Ovary (tissue), 3 donors: Measurements from ENCODE around the gene DUSP6.

Experiments used
- POLR2A ChIP-seq: fragments of 450-650 bp; IDR thresholded peaks from one replicate; pipeline ENCODE4 v1.6.1; 2017; ENCODE audit warnings: antibody characterized with exemption, mild to moderate bottlenecking, moderate library complexity
- TF ChIP-seq, protein P1 (sequence below), 3 donors: fragments of 450-650 bp in 2 of 3; fragments of 200-600 bp in 1 of 3; IDR thresholded peaks; one replicate each; pipeline versions ENCODE4 v1.5.1 to v1.8.0; 2016 to 2022; ENCODE audit warnings: antibody characterized with exemption in 3 of 3, mild to moderate bottlenecking in 1 of 3
- donor health status: DM: no; HTN: no; CAD: no.

DNA sequence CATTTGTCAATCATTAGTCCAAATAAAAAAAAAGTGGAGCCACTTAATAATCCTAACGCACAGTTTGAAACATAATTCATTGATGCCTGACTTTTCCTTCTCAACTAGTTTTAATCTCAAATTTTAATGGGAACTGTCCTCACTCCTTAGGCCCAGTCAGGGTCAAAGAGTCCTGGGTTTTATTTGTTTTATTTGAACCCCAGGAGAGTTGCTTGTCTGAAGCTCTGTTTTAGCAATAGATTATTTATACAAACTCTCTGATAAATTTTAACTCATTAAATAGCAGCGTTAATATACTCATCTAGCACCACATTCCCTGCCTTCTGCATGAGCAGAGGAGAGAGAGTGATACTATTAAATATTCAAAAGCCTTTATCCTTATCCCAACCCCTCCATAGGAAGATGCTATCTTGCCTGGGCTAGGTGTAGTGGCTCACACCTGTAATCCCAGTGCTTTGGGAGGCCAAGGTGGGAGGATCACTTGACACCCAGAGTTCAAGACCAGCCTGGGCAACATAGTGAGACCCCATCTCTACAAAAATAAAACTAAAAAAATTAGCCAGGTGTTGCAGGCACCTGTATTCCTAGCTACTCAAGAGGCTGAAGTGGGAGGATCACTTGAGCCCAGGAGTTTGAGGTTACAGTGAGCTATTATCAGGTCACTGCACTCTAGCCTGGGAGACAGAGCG lies 14.5 kb upstream of the DUSP6 start:
- TF ChIP-seq POLR2A = no peak
- TF ChIP-seq, protein P1, sequence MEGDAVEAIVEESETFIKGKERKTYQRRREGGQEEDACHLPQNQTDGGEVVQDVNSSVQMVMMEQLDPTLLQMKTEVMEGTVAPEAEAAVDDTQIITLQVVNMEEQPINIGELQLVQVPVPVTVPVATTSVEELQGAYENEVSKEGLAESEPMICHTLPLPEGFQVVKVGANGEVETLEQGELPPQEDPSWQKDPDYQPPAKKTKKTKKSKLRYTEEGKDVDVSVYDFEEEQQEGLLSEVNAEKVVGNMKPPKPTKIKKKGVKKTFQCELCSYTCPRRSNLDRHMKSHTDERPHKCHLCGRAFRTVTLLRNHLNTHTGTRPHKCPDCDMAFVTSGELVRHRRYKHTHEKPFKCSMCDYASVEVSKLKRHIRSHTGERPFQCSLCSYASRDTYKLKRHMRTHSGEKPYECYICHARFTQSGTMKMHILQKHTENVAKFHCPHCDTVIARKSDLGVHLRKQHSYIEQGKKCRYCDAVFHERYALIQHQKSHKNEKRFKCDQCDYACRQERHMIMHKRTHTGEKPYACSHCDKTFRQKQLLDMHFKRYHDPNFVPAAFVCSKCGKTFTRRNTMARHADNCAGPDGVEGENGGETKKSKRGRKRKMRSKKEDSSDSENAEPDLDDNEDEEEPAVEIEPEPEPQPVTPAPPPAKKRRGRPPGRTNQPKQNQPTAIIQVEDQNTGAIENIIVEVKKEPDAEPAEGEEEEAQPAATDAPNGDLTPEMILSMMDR (IDR thresholded peaks at IDR 0.05) = no peak
